Spleen (tissue), 11 donors: ENCODE data around the gene CTNNBL1. TPM values are rescaled to one million over a fixed set of nuclear protein-coding genes. Genes with fewer than 3 reads are reported as not detected.

Experiments used
- DNase-seq: peaks from one replicate; pipeline ENCODE4 v3.0.0-alpha.2; 2020
- H3K27ac ChIP-seq, 8 donors: fragments of 200-600 bp; sonication (generic) in 7 of 8; 1 replicate in 4 of 8; 2 replicates in 4 of 8; pipeline versions ENCODE4 v1.5.0 to v1.8.0; 2016 to 2021; ENCODE audit warnings: inconsistent platforms in 4 of 8, mild to moderate bottlenecking in 4 of 8, moderate library complexity in 1 of 8
- H3K27me3 ChIP-seq, 7 donors: fragments of 200-600 bp; sonication (generic) in 6 of 7; replicated peaks in 1 of 7; 1 replicate in 4 of 7; 2 replicates in 3 of 7; pipeline versions ENCODE4 v1.5.0 to v1.8.0; 2016 to 2021; ENCODE audit warnings: inconsistent platforms in 3 of 7, mild to moderate bottlenecking in 1 of 7
- H3K36me3 ChIP-seq, 6 donors: fragments of 200-600 bp; sonication (generic) in 5 of 6; 1 replicate in 4 of 6; 2 replicates in 2 of 6; pipeline versions ENCODE4 v1.5.0 to v1.8.0; 2016 to 2021; ENCODE audit warnings: inconsistent platforms in 2 of 6
- H3K4me1 ChIP-seq, 6 donors: fragments of 200-600 bp; sonication (generic) in 5 of 6; 1 replicate in 3 of 6; 2 replicates in 3 of 6; pipeline versions ENCODE4 v1.5.0 to v1.8.0; 2016 to 2021; ENCODE audit warnings: inconsistent platforms in 3 of 6
- H3K4me3 ChIP-seq, 8 donors: fragments of 200-600 bp; sonication (generic) in 7 of 8; 1 replicate in 4 of 8; 2 replicates in 4 of 8; pipeline versions ENCODE4 v1.5.0 to v1.8.0; 2016 to 2021; ENCODE audit warnings: inconsistent platforms in 4 of 8, mild to moderate bottlenecking in 4 of 8, moderate library complexity in 2 of 8
- H3K9me3 ChIP-seq, 8 donors: fragments of 200-600 bp; sonication (generic) in 7 of 8; 1 replicate in 4 of 8; 2 replicates in 4 of 8; pipeline versions ENCODE4 v1.5.0 to v1.8.0; 2016 to 2021; ENCODE audit warnings: inconsistent platforms in 4 of 8
- CTCF ChIP-seq, 11 experiments: fragments of 200-600 bp in 7 of 11; fragments of 450-650 bp in 4 of 11; sonication (generic) in 4 of 11; IDR thresholded peaks in 8 of 11; conservative IDR thresholded peaks in 3 of 11; 1 replicate in 7 of 11; 2 replicates in 4 of 11; pipeline versions ENCODE4 v1.4.0 to v1.8.0; 2016 to 2021; ENCODE audit warnings: antibody characterized with exemption in 11 of 11, inconsistent platforms in 4 of 11, mild to moderate bottlenecking in 1 of 11
- POLR2A ChIP-seq, 3 donors: fragments of 450-650 bp; IDR thresholded peaks; one replicate each; pipeline ENCODE4 v1.5.1; 2017; ENCODE audit warnings: antibody characterized with exemption in 3 of 3, mild to moderate bottlenecking in 1 of 3
- POLR2AphosphoS5 ChIP-seq, 3 donors: sonication (generic); formaldehyde crosslinking; IDR thresholded peaks; one replicate each; pipeline ENCODE4 v1.5.1; 2017; ENCODE audit warnings: antibody characterized with exemption in 3 of 3
- WGBS, 5 donors: extraction: QIAGEN DNeasy Blood & Tissue Kit in 3 of 5; methylation state at CpG; one replicate each; pipeline versions ENCODE4 v1.1.5 to v1.1.7; 2013 to 2018; 5-methylcytosine and 5-hydroxymethylcytosine counted together
- intact Hi-C: fragments of 100-400 bp; cut with DNase I; formaldehyde crosslinking; loops from one replicate; pipeline ENCODE4 v1.15.0; 2023; ENCODE audit warnings: low total_unique reads
- polyA plus RNA-seq, 3 donors: library from polyadenylated mRNA; stranded (reverse); fragments of 200-250 nt; gene quantifications; one replicate each; pipeline ENCODE4 v1.2.1, GENCODE V29; 2013
- total RNA-seq, 7 donors: library from RNA; depleted of rRNA in 3 of 7; stranded (reverse); fragments of >200 nt in 3 of 7; fragmentation: NEBNext Ultra II Directional in 4 of 7; extraction: Animal tissue kit (Norgen Biotek cat#: 25700) in 4 of 7; gene quantifications; one replicate each; pipeline versions ENCODE4 v1.1.0 to v1.2.1, GENCODE V29; 2016 to 2021
- donor health status: healthy with polysubstance abuse.
- donor health status: DM: no; HTN: no; CAD: no; lungs with moderate emphysema.
- donor health status: DM: no; HTN: no; CAD: no.
- donor health status: Bipolar disorder and iron deficiency.
- donor health status: healthy.
- donor health status: DM: no; HTN: no; CAD: no.
- donor health status: DM: yes; HTN: yes; CAD: no.

The CTNNBL1 gene
- total and polyA plus RNA-seq, 10 donors = 46.5 to 135 (median 82.9) TPM

GRCh38 chr20:37913567-37914366 lies 219.9 kb downstream of the CTNNBL1 start:
- H3K27me3 ChIP-seq = peaks cover 0 to 94% (median 0%) of the 10 kb centered on the region in 7 donors
- peak overlapping the region in 1 of 8 donors; percentile 5 for H3K27ac ChIP-seq
- no peaks in the 10 kb centered on the region for H3K36me3 ChIP-seq
- DNase-seq = no peak
- 81 to 88% (median 85%) methylated on average over 19 of the region's 19 CpGs for whole genome bisulfite sequencing, 5 donors
- no peaks in the 10 kb centered on the region for H3K9me3 ChIP-seq
- intact Hi-C loops = loop anchor here (10.0 kb wide), 1 partner anchor 81 kb away; no protein-coding TSS in a partner anchor
- peaks cover 4 to 67% (median 44%) of the 10 kb centered on the region in 6 donors for H3K4me1 ChIP-seq
- no peak overlapping the region for H3K4me3 ChIP-seq
- TF ChIP-seq POLR2A (IDR thresholded peaks at IDR 0.05) (no peak), POLR2AphosphoS5 (IDR thresholded peaks at IDR 0.05) (no peak), CTCF (IDR thresholded peaks at IDR 0.05 in 8 of 11, conservative IDR thresholded peaks at IDR 0.05 in 3 of 11) (no peak)

- H3K36me3 ChIP-seq = no peaks in the 10 kb centered on the region
- WGBS, 5 donors = 36 to 46% (median 40%) methylated on average over 5 of the region's 5 CpGs
- peak overlapping the region in 2 of 8 donors; percentile 27 to 57 for H3K4me3 ChIP-seq
- peak overlapping the region in 7 of 8 donors; percentile 11 to 75 (median 72) for H3K27ac ChIP-seq
- no peak for DNase-seq
- TF ChIP-seq CTCF (IDR thresholded peaks at IDR 0.05 in 8 of 11, conservative IDR thresholded peaks at IDR 0.05 in 3 of 11) (no peak), POLR2A (IDR thresholded peaks at IDR 0.05) (no peak), POLR2AphosphoS5 (IDR thresholded peaks at IDR 0.05) (no peak)
- peaks cover 4 to 73% (median 48%) of the 10 kb centered on the region in 6 donors for H3K4me1 ChIP-seq
- no peaks in the 10 kb centered on the region for H3K9me3 ChIP-seq
- intact Hi-C loops = loop anchor here (10.0 kb wide), 1 partner anchor 80 kb away; no protein-coding TSS in a partner anchor
- peaks cover 0 to 94% (median 0%) of the 10 kb centered on the region in 7 donors for H3K27me3 ChIP-seq
Measured at GRCh38 chr20:37914367-37914671, 220.5 kb downstream of the CTNNBL1 start.

GRCh38 chr20:37914672-37915433 lies 221.0 kb downstream of the CTNNBL1 start:
- Histone ChIP-seq H3K9me3 (no peaks in the 10 kb centered on the region), H3K4me1 (peaks cover 4 to 77% (median 50%) of the 10 kb centered on the region in 6 donors), H3K27me3 (peaks cover 0 to 90% (median 0%) of the 10 kb centered on the region in 7 donors), H3K36me3 (no peaks in the 10 kb centered on the region), H3K27ac (peak overlapping the region; percentile 11 to 75 (median 67)), H3K4me3 (peak overlapping the region in 4 of 8 donors; percentile 8 to 57 (median 18))
- intact Hi-C loops = loop anchor here (10.0 kb wide), 1 partner anchor 80 kb away; no protein-coding TSS in a partner anchor
- TF ChIP-seq POLR2AphosphoS5 (IDR thresholded peaks at IDR 0.05) (peak in 1 of 3 donors; percentile 29), CTCF (IDR thresholded peaks at IDR 0.05 in 8 of 11, conservative IDR thresholded peaks at IDR 0.05 in 3 of 11) (peak in 1 of 11 experiments; percentile 7), POLR2A (IDR thresholded peaks at IDR 0.05) (no peak)
- 4 to 9% (median 7%) methylated on average over 31 to 34 of the region's 34 CpGs for WGBS, 5 donors
- no peak for DNase-seq
